Epidermal melanocyte (primary cell): ENCODE measurements around the gene SYT8.
A peak's percentile ranks its signal among the peaks of the same experiment; 100 is the strongest.

Experiments
- DNase-seq: peaks from one replicate; pipeline ENCODE4 v3.0.0; 2011; ENCODE audit warnings: low spot score; ENCODE audit not compliant: insufficient read length

The SYT8 gene

GRCh38 chr11:1858154-1858553, 23.4 kb downstream of the SYT8 start:
- no peak for DNase-seq

GRCh38 chr11:1858576-1858975, 23.8 kb downstream of the SYT8 start:
- no peak for DNase-seq

- no peak for DNase-seq
These were observed 24.2 kb downstream of the SYT8 start for GRCh38 chr11:1859004-1859403.

- DNase-seq: no peak
These were observed 25.3 kb downstream of the SYT8 start for GRCh38 chr11:1860108-1860507.

GRCh38 chr11:1861435-1862411, 26.9 kb downstream of the SYT8 start:
- DNase-seq: no peak

GRCh38 chr11:1862588-1863351, 28.0 kb downstream of the SYT8 start:
- DNase-seq: no peak

GRCh38 chr11:1863352-1864216, 28.8 kb downstream of the SYT8 start:
- peak; percentile 95 for DNase-seq

GRCh38 chr11:1864231-1864630, 29.4 kb downstream of the SYT8 start:
- no peak for DNase-seq

- DNase-seq: no peak
These were observed 30.3 kb downstream of the SYT8 start for GRCh38 chr11:1864831-1865665.

- no peak for DNase-seq
These were observed 31.4 kb downstream of the SYT8 start for GRCh38 chr11:1866226-1866625.

GRCh38 chr11:1866776-1867175, 32.0 kb downstream of the SYT8 start:
- no peak for DNase-seq

- DNase-seq: no peak
These were observed 32.6 kb downstream of the SYT8 start for GRCh38 chr11:1867381-1867780.

- no peak for DNase-seq
These were observed 33.4 kb downstream of the SYT8 start for GRCh38 chr11:1868056-1868635.

GRCh38 chr11:1868636-1869291, 34.0 kb downstream of the SYT8 start:
- DNase-seq: no peak

- no peak for DNase-seq
These were observed 34.9 kb downstream of the SYT8 start for GRCh38 chr11:1869427-1870325.

- no peak for DNase-seq
These were observed 35.5 kb downstream of the SYT8 start for GRCh38 chr11:1870326-1870696.

- DNase-seq: peak; percentile 66
These were observed 36.1 kb downstream of the SYT8 start for GRCh38 chr11:1870721-1871466.

GRCh38 chr11:1871531-1871930, 36.7 kb downstream of the SYT8 start:
- no peak for DNase-seq
